Left cardiac atrium (tissue), 4 donors: ENCODE results near the gene ODC1. TPM values are rescaled to one million over a fixed set of nuclear protein-coding genes. Genes with fewer than 3 reads are reported as not detected.
"Not testable (repeated sequence)": the region's sequence is repeated elsewhere in the genome, so short reads cannot be mapped to it uniquely, and the experiment has no call there.

Source experiments
- ATAC-seq, 2 donors: fragments of 200-7000 bp; cut with Tn5 transposase; one replicate each; pipeline ENCODE4 v1.9.1; 2020; ENCODE audit warnings: mild to moderate bottlenecking in 2 of 2, moderate library complexity in 2 of 2
- DNase-seq: peaks from one replicate; pipeline ENCODE4 v3.0.0-alpha.2; 2020
- intact Hi-C, 2 donors: fragments of 100-400 bp; cut with DNase I; formaldehyde crosslinking; loops; one replicate each; pipeline versions ENCODE4 v1.14.1 to v1.15.1; 2022 to 2023
- total RNA-seq, 2 donors: library from RNA; stranded (reverse); fragmentation: NEBNext Ultra II Directional; extraction: Animal tissue kit (Norgen Biotek cat#: 25700); gene quantifications; one replicate each; pipeline ENCODE4 v1.2.1, GENCODE V29; 2021
- donor health status: DM: no; HTN: yes; CAD: no.
- donor health status: DM: no; HTN: yes; CAD: no; lungs with severe emphysema.
- donor health status: DM: yes; HTN: yes; CAD: no.
- donor health status: Dilated cardiomyopathy.

Gene ODC1
- total RNA-seq, 2 donors from 2014 or later: 26.7 to 40.5 TPM

DNA sequence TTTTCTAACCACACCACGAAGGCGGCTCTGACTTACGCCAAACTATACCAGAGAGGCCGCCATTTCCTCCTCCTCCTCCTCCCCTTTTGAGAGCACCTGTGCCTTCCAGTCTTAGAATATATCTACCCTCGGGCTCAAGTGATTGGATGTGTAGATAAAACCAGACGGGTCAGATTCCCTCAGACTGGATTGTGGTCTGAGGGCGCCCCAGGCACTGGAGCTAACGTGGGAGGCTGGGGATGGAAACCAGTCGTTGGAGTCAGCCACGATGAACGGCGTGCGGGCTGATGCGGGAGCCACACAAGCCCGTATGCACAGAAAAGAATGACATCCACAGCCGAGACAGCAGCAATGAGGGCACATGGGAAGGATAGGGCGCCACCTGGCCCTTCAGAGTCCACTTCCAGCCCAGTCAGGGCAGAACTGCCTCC lies 12.3 kb upstream of the ODC1 start:
- intact Hi-C loops: no loop called here
- no peak for DNase-seq
- ATAC-seq: no peak

DNA sequence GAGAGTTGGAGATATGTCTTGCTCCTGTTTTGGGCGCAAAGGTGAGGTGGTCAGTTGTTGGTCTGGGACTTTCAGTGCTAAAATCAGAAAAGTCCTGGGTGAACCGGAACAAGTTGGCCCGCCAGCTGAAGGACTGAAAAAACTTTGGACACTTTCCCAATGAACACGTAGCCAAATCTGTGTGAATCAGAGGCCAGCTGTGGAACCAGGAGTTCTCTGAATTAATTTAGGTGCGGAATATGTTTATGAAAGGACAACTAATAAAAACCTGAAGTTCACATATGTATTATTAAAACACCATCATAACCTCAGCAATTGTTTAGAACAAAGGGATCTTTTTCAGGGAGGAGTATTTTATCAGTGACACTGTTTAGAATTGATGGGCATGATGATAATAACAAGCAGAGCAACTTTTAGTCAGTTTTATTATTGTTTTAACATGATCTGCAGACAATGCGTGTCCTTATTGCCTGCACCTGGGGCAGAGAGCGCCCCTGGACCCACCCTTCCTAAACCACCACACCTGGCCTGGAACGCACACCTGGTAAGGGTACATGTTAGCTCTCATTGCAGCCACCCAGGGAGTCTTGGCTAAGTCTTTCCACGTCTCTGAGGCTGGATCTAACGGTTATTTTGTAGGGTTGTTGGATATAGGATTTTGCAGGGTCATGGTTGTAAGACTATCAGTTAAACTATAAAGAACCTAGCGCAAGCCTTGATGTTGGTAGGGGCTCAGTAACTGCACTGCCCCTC lies 9.9 kb upstream of the ODC1 start:
- ATAC-seq (peak in 1 of 2 donors; percentile 46), DNase-seq (no peak)
- intact Hi-C loops: loop anchor here in 1 of 2 donors (10.0 kb wide), 1 partner anchor 197 kb away; no protein-coding TSS in a partner anchor

DNA sequence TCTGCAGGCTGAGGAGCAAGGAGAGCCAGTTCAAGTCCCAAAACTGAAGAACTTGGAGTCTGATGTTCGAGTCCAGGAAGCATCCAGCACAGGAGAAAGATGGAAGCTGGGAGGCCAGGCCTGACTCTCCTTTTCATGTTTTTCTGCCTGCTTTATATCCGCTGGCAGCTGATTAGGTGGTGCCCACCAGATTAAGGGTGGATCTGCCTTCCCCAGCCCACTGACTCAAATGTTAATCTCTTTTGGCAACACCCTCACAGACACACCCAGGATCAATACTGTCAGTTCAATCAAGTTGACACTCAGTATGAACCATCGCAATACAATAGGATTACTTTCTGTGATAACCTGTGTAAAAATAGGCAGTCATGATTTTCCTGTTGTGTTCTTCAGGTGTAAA lies 9.1 kb upstream of the ODC1 start:
- not testable (repeated sequence) for ATAC-seq, DNase-seq
- intact Hi-C loops: loop anchor here in 1 of 2 donors (10.0 kb wide), 1 partner anchor 198 kb away; no protein-coding TSS in a partner anchor

DNA sequence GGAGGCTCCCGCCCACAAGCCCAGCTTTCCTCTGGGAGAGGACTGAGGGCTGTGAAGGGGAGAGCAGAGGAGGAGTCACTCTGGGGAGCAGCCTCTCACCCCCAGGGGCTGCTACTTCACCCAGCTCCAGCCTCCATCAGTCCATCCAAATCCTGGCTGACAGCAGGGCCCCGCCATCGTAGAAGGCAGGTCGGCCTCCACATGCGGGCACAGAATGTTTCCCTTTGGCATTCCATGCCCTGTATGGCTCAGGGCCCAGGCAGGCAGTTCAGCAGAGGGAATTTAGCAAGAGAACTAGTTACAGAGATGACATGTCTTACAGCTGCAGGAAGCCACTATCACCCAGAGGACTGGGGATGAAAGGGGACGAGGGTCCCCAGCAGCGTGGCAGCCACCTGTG lies 6.4 kb upstream of the ODC1 start:
- intact Hi-C loops: loop anchor here (5.0 to 10.0 kb wide), 2 partner anchors 200 to 208 kb away; no protein-coding TSS in a partner anchor
- no peak for DNase-seq
- ATAC-seq: peak; percentile 21 to 70

DNA sequence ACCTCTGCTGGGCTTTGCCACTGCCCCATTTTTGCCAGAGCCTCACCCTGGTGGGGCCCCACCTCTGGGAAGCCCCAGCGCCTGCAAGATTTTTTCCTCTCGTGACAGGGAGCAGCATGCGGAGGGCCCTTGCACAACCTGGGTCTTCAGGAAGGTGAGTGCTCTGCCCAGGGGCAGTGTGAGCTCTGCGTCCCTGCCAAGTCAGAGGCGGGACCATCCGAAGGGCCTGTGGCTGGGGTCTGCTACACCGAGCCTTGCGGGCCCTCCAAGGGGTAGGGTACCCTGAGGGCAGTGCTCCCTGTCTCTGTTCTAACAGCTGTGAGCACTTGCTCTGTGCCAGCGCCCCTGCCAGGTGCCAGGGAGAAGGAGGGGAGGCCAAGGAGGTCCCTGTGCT lies 5.8 kb upstream of the ODC1 start:
- intact Hi-C loops: loop anchor here (5.0 to 10.0 kb wide), 2 partner anchors 201 to 208 kb away; no protein-coding TSS in a partner anchor
- ATAC-seq (no peak), DNase-seq (no peak)

DNA sequence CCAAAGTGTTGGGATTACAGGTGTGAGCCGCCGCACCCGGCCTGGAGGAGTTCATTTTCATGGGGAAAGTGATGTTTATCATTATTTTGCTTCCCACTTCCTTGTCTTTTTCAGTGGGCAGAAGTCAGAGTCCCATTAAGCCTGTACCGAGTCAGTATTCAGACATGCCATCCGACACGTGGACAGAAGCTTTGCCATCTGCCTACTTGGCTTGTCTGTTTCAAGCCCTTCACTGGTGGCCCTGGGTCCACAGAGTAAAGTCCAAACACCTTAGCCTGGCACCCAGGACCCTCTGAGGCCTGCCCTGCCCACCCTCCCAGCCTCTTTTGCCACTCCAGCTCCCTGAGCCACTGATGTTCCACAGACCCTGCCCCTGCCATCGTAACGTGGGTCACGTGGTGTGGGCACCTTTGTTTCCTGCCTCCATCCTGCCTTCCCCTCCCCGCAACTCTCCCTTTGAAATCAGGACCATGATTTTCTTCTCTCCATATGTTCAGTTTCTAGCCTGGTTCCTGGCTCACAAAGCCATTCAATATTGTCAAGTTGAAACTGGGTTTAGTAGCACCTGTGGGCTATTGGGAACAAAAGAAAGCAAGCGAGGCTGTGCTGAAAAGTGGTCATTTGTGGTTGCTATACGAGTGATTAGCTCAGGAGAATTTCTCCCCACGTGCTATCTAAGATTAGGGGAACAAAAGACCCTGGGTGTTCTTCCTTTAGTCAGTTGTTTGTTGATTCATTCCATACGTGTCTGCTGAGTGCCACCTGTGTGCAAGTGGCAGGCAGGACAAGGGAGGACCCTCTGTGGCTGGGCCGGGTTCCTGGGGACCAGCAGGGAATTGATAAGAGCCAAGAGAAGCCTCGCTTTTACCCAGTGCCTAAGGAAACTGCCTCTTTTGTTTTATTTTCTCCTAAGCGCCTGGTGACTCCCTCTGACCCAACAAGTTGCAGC lies 5.1 kb upstream of the ODC1 start:
- DNase-seq (no peak), ATAC-seq (no peak)
- intact Hi-C loops: loop anchor here (5.0 to 10.0 kb wide), 2 partner anchors 202 to 209 kb away; no protein-coding TSS in a partner anchor

DNA sequence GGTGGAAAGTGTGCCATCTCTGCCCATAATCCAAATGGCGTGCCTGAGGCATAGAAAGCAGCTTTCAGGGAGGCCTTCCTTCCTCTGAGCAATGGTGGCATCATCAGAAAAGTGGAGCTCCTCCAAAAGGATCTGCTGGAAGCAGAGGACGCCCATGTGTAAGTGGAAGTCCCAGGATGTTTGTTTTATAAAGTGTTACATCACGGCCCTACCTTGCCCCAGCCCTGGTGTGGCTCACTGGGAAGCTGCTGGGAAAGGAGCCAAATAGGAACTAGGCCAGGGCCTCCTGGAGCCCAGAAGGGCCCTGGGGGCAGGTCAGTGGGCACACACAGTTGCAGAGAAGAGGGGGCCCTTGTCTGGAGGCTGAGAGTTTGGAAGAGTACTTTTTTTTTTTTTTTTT lies 4.2 kb upstream of the ODC1 start:
- ATAC-seq (no peak), DNase-seq (no peak)
- intact Hi-C loops: loop anchor here (5.0 to 10.0 kb wide), 2 partner anchors 202 to 210 kb away; no protein-coding TSS in a partner anchor

DNA sequence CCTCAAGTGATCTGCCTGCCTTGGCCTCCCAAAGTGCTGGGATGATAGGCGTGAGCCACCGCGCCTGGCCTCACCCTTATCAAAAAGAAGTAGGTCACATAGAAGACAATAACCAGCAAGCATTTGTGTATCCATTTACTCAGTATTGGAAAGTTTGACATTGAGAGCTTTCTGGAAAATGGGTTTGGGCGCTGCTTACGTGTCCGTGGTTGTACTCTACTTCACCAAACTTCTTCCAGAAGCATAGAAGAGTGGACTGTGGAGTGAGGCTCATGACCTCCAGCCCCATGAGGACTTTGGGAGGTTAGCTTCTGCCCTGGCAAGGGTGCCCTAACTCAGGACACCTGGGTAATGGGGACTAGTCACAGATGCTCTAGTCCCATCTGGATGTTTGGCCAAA lies 3.7 kb upstream of the ODC1 start:
- intact Hi-C loops: loop anchor here (5.0 to 10.0 kb wide), 2 partner anchors 203 to 210 kb away; no protein-coding TSS in a partner anchor
- ATAC-seq (no peak), DNase-seq (no peak)

DNA sequence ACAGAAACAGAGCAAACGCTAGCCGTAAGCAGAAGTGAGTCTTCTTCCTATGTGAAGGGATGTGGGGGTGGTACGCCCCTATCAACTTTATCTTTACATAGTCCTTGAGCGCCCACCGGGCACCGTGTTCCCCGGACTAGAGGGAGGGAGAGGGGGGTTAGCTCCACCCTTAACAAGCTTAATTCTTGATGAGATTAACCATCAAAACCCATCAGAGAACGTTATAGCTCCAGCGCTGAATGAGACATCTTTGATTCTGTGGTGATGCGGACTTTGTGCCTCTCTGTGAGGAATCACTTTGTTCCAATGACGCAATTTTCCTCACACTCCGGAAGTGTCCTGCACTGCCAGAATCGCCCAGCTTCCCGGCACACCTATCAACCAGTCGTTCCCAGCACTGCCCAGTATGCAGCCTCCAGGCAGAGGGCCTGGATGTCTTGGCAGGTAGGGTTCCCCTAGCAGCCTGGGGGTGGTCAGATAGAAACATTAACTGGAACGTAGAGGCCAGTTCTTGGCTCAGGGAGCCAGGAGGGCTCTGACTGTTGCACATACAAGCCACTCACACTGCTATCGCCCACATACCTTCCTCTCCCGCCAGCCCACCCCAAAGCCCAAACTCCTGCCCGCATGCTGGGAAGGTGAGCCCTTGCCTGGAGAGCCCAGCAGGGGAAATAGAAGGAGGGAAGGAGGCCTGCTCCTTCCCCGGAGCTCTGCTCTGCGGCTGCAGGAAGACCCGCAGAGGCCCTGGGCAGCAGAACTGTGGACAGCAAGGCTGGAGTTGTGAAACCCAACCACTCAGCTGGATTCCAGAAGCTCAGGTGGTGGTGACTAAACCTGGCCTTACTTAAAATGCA lies 1.9 kb upstream of the ODC1 start:
- intact Hi-C loops: loop anchor here (5.0 to 10.0 kb wide), 2 partner anchors 205 to 212 kb away; no protein-coding TSS in a partner anchor
- DNase-seq (no peak), ATAC-seq (no peak)

DNA sequence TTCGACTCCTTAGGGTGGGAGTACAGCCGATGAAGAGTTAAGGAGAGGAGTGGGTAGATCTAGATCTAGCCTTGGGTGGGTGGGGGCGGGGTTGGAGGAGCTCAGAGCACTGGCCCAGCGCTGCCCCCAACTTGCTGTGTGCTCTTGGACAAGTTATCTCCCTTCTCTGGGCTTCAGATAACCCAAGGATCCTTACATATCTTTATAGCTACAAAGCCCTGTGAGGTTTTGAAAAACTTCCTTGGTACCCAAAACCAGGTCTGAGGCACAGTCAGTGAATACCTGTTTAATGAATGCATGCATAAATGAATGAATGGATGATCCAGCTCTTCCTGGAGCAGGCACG lies 1.3 kb upstream of the ODC1 start:
- ATAC-seq: no peak
- intact Hi-C loops: no loop called here
- DNase-seq: no peak

DNA sequence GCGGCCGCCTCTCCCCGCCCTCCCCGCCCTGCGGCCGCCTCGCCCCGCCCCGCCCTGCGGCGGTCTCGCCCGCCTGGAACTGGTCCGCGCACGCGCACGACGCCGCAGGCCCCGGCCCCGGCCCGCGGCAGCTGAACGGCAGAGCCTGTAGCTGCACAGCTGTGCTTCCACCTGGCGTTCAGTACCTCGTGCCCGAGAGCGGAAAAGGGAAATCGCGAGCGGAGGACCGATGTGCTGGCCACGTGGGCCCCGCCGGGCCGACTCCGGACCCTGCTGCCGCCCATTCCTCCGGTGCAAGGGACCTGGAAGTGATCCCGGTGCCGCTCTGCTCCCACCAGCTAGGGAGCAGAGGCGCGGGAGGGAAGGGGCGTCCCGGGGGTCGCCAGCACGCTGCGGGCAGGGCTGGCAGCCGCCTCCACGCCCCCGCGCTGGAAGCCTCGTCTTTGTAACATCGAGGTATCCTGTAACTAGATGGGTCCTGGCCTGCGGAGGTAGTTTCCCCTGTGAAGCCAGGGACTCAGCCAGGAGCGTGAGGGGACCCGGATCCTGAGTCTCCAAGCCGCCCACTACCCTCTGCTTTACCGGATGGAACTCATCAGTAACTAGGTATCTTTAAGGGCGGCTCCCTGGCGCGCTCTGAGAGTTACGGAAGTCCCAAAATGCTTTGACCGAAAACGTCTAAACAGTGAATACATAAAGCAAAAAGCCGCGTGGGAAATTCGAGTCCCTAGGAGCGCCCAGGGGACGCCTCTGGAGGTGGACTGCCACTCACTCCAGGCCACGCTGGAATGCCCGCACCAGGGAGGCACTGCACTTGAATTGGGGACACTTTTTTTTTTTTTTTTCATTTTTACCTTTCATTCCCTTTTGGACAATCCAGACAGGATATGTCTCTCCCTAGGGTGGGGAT lies 704 bp upstream of the ODC1 start:
- ATAC-seq (peak in 1 of 2 donors; percentile 83), DNase-seq (peak; percentile 91)
- intact Hi-C loops: no loop called here

DNA sequence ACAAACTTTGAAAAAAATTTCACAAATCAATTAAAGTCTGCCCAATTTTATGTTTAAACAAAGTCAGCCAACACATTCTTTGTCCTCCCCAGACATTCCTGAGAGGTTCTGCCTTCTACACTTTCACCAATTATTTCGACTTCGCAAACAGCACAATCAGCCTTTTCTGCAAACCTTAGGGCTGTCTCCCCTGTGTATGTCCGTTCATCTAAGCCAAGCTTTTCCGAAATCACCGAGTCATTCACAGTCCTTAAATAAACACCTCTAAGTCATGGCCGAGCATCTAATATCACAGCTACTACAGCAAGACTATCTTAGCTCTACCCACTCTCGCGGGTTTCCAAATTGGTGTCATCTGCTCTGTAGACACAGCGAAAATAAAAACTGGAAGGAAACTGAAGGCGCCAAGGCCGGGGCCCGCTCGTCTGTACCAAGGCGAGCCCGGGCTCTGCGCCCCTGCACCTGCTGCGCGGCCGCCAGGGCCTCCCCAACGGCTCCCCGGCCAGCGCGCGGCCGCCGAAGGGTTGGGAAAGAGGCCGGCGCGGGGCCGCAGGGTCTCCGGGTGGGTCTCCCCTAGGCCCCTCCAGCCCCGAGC lies 730 bp downstream of the ODC1 start:
- DNase-seq (no peak), ATAC-seq (peak; percentile 21 to 28)
- intact Hi-C loops: no loop called here

DNA sequence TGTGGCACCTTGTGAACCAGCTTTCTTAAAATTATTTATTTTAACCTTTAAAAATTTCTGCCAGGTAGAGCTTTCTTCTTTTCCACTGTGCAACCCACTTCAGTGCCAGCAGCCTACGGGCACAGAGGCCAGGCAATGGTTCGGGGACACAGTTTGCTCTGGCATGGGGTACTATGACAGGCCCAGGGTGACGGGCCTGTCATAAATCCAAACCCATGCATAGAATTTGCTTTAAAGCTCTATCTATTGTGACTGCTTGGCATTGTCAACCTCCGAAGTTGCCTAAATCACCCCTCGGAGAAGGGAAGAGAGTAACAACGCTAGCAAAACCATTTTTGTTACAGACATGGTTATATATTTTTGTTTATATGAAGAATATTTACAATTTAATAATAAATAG lies 1.5 kb downstream of the ODC1 start:
- ATAC-seq (no peak), DNase-seq (no peak)
- intact Hi-C loops: no loop called here

DNA sequence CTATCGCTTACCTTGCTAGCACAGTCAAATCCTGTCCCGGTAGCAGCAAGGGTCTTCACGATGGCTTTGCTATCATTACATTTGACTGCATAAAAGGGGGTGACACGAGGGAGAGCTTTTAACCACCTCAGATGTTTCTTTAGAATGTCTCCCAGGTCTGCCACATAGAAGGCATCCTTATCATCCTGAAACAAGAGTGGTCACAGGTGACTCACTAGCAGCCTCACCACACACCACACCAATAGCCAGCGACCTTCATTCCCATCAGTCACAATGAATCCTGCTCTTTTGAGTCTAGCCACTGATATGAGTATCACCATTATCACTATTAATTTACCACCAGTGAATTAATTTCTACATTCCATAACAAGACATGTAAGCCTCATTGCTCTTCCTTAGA lies 3.7 kb downstream of the ODC1 start:
- intact Hi-C loops: no loop called here
- ATAC-seq (no peak), DNase-seq (no peak)

DNA sequence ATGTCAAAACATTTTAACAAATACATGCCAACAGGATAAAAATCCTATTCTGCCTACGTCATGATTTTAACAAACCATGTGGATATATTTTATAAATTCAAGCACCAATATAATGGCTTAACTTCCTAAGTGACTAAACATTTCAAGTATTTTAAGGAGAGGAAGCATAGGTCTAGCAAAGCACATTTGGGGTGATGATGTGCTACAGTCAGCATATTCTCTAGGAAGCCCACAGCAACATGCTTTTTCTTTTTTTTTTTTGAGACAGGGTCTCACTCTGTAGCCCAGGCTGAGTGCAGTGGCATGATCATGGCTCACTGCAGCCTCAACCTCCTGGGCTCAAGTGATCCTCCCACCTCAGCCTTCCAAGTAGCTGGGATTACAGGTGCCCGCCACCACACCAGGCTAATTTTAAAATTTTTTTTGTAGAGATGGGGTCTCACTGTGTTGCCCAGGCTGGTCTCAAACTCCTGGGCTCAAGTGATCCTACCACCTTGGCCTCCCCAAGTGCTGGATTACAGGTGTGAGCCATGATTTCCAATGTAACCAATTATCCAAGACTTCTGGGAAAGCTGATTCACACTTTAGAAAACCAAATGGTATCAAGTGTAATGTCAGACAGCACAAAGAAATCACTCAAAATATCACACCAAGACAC lies 5.5 kb downstream of the ODC1 start:
- DNase-seq, ATAC-seq, intact Hi-C loops: not testable (repeated sequence)

DNA sequence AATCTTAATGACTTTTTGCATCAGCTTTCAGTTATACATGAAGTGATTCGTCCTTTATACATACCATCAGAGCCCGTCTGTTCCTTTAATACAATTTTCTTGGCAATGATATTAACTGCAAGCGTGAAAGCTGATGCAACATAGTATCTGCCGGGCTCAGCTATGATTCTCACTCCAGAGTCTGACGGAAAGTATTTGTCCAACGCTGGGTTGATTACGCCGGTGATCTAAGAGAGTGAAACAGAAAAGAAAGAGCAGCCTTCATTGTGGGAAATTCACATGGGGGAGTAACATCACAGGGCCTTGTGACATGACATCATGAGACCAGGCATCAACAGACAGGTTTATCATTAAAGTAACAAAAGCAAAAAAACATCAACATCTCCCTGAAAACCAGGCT lies 6.2 kb downstream of the ODC1 start:
- intact Hi-C loops: no loop called here
- no peak for DNase-seq
- ATAC-seq: no peak

DNA sequence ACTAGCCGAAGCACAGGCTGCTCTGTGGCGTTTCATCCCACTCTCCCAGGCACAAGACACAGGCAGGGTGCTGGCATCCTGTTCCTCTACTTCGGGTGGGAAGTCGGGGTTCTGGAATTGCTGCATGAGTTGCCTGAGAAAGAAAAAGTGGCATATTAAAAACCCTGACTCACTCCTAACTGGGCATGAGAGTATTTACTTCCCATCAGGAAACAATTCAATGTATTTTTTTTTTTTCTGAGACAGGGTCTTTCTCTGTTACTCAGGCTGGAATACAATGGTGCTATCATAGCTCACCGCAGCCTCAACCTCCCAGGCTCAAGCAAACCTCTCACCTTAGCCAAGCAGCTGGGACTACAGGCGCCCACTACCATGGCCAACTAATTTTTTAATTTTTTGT lies 7.4 kb downstream of the ODC1 start:
- DNase-seq: no peak
- intact Hi-C loops: no loop called here

More for the DNA sequence above, 7.4 kb downstream of the ODC1 start:
- no peak for ATAC-seq
